Duodenal mucosa (tissue), 2 donors: Measurements from ENCODE around the gene PRAF2.
A peak's percentile ranks its signal among the peaks of the same experiment; 100 is the strongest.

Source experiments
- H3K27ac ChIP-seq: one replicate; pipeline ENCODE4 v1.7.0; 2013; ENCODE audit warnings: low read depth, low read length
- H3K27me3 ChIP-seq, 2 donors: one replicate each; pipeline ENCODE4 v1.7.0; 2013; ENCODE audit warnings: low read length in 2 of 2, control low read depth in 1 of 2; ENCODE audit not compliant: insufficient read depth in 2 of 2, control insufficient read depth in 1 of 2
- H3K36me3 ChIP-seq, 2 donors: one replicate each; pipeline ENCODE4 v1.7.0; 2013; ENCODE audit warnings: low read length in 2 of 2, control low read depth in 1 of 2; ENCODE audit not compliant: insufficient read depth in 2 of 2, control insufficient read depth in 1 of 2
- H3K4me1 ChIP-seq, 2 donors: one replicate each; pipeline ENCODE4 v1.7.0; 2013; ENCODE audit warnings: low read length in 2 of 2, control low read depth in 1 of 2; ENCODE audit not compliant: insufficient read depth in 2 of 2, control insufficient read depth in 1 of 2
- H3K4me3 ChIP-seq, 2 donors: one replicate each; pipeline ENCODE4 v1.7.0; 2013; ENCODE audit warnings: low read length in 2 of 2, low read depth in 1 of 2
- H3K9ac ChIP-seq, 2 donors: one replicate each; pipeline ENCODE4 v1.7.0; 2013; ENCODE audit warnings: low read length in 2 of 2, low read depth in 1 of 2
- H3K9me3 ChIP-seq, 2 donors: one replicate each; pipeline ENCODE4 v1.7.0; 2013; ENCODE audit warnings: low read length in 2 of 2, control low read depth in 1 of 2; ENCODE audit not compliant: control insufficient read depth in 1 of 2

PRAF2 gene

GRCh38 chrX:49077941-49078340 is 4.1 kb upstream of the PRAF2 start:
- Histone ChIP-seq H3K36me3 (peaks cover 8 to 12% of the 10 kb centered on the region in 2 donors), H3K27ac (no peak overlapping the region)

DNA sequence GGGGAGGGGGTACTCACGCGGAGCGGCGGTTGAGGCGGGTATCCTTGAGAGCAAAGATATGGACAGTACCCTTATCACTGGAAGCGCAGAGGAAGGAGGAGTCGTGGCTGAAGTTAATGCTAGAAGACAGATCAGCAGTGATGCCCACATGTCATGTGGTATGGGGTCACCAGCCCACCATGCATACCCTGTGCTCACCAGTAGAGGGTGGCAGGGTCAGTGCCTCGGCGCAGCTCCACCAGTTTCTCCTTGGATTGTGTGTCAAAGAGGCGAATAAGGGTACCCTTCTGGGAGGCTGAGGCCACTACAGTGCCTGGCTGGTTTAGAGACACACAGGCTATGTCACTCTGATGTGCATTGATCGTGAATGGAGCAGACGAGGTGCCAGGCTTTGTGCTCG is 1.5 kb upstream of the PRAF2 start:
- H3K27me3 ChIP-seq = no peaks in the 10 kb centered on the region
- H3K9ac ChIP-seq = no peak overlapping the region
- H3K4me1 ChIP-seq = peaks cover 5 to 16% of the 10 kb centered on the region in 2 donors
- H3K9me3 ChIP-seq = no peaks in the 10 kb centered on the region
- no peak overlapping the region for H3K27ac ChIP-seq
- H3K36me3 ChIP-seq = peaks cover 8 to 12% of the 10 kb centered on the region in 2 donors
- no peak overlapping the region for H3K4me3 ChIP-seq

More at GRCh38 chrX:49077941-49078340, 4.1 kb upstream of the PRAF2 start:
- Histone ChIP-seq H3K9me3 (no peaks in the 10 kb centered on the region), H3K4me1 (peaks cover 5 to 10% of the 10 kb centered on the region in 2 donors), H3K27me3 (no peaks in the 10 kb centered on the region), H3K4me3 (no peak overlapping the region), H3K9ac (no peak overlapping the region)

GRCh38 chrX:49072712-49073095 is 1.1 kb downstream of the PRAF2 start:
- Histone ChIP-seq H3K4me3 (peak overlapping the region in 1 of 2 donors; percentile 5), H3K9ac (no peak overlapping the region), H3K27ac (no peak overlapping the region)

DNA sequence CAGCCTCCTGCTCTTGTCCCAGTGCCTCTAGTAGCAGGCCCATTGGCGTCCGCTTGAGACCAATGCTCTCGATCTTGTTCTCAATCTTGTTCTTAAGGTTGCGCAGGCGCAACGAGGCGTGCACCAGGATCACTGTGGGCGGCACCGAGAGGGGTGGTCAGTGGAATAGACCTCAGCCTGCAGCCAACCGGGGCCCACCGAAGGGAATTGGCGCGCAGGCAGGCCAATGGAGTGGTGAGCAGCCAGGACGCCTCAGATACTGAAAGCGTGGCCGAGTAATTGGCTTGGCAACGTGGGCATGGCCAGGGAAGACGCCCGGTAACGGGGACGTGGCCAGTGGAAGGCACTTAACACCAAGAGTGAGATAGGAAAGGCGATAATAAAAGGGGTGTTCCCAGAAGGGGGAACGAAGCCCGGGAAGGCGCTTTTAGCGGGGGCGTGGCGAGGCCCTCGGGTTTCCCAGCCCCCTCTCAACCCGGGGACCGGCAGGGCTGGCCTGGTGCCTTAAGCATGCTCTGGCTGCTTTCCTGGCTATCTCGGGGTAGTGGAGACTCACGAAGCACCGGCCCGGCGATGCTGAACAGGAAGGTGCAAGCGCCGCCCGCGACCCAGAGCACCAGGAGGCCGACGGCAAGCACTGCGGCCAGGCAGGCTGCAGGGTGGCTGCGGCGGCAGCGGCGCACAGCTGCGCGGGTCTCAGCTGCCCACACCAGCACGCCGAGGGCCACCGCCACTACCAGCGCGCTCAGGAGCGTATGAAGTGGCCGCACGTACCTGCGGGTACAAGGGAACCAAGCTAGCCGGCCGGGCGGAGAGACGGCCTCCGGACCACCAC is 1.7 kb downstream of the PRAF2 start:
- Histone ChIP-seq H3K4me3 (peak overlapping the region; percentile 5 to 17), H3K36me3 (peaks cover 6 to 7% of the 10 kb centered on the region in 2 donors), H3K9me3 (no peaks in the 10 kb centered on the region), H3K27me3 (no peaks in the 10 kb centered on the region), H3K9ac (no peak overlapping the region), H3K27ac (no peak overlapping the region), H3K4me1 (peaks cover 0 to 10% of the 10 kb centered on the region in 2 donors)

More at GRCh38 chrX:49072712-49073095, 1.1 kb downstream of the PRAF2 start:
- Histone ChIP-seq H3K27me3 (no peaks in the 10 kb centered on the region), H3K4me1 (peaks cover 0 to 10% of the 10 kb centered on the region in 2 donors), H3K36me3 (peaks cover 8 to 10% of the 10 kb centered on the region in 2 donors), H3K9me3 (no peaks in the 10 kb centered on the region)

DNA sequence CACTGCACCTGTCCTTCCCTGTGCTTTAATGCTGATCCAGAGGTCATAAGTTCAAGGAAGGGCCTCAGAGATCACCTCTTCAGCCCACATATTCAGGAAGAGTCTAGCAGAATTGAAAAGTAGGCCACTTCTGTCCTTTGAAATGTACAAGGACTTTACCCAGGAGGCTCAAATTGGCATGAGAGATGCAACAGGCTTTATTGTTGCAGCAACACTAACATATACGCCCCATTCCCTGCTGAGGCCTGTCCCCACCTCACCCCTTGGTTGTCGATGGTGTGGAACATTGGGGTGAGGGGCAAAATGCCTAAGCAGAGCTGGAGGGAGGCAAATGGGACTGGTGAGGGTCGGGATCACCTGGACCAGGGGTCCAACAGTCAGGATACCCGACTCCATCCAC is 2.8 kb downstream of the PRAF2 start:
- no peaks in the 10 kb centered on the region for H3K9me3 ChIP-seq
- H3K9ac ChIP-seq = no peak overlapping the region
- H3K36me3 ChIP-seq = peaks cover 0 to 4% of the 10 kb centered on the region in 2 donors
- H3K4me3 ChIP-seq = no peak overlapping the region
- no peak overlapping the region for H3K27ac ChIP-seq
- no peaks in the 10 kb centered on the region for H3K27me3 ChIP-seq
- peaks cover 0 to 10% of the 10 kb centered on the region in 2 donors for H3K4me1 ChIP-seq

- H3K4me3 ChIP-seq = no peak overlapping the region
- peaks cover 0 to 4% of the 10 kb centered on the region in 2 donors for H3K36me3 ChIP-seq
- no peaks in the 10 kb centered on the region for H3K27me3 ChIP-seq
- peaks cover 0 to 10% of the 10 kb centered on the region in 2 donors for H3K4me1 ChIP-seq
- no peak overlapping the region for H3K27ac ChIP-seq
- H3K9ac ChIP-seq = no peak overlapping the region
- no peaks in the 10 kb centered on the region for H3K9me3 ChIP-seq
These were observed 4.8 kb downstream of the PRAF2 start for GRCh38 chrX:49069038-49069437.

- Histone ChIP-seq H3K27ac (no peak overlapping the region), H3K9me3 (no peaks in the 10 kb centered on the region), H3K4me3 (no peak overlapping the region), H3K27me3 (no peaks in the 10 kb centered on the region), H3K36me3 (peaks cover 0 to 7% of the 10 kb centered on the region in 2 donors), H3K9ac (no peak overlapping the region), H3K4me1 (peaks cover 0 to 2% of the 10 kb centered on the region in 2 donors)
These were observed 6.3 kb downstream of the PRAF2 start for GRCh38 chrX:49067285-49068120.

DNA sequence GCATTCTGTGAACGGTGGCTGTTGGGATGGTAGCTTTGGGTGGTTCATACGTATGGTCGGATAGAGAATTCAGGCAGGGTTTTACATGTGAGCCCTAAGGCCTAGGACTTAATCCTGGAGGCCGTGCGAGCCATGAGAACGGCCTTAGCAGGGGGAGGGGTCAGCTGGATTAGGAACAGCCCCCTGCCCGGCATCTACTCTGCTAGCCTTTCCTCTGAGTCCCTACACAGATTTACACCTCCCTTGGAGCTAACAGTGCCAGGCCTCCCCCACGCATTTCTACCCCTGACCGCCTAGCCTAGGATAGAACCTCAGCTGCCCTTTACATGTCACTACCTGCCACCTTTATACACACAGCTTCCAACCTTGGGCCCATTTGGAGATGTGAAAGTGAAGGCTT is 7.1 kb downstream of the PRAF2 start:
- Histone ChIP-seq H3K4me3 (no peak overlapping the region), H3K4me1 (no peaks in the 10 kb centered on the region), H3K27me3 (no peaks in the 10 kb centered on the region), H3K36me3 (peaks cover 0 to 7% of the 10 kb centered on the region in 2 donors), H3K9ac (no peak overlapping the region), H3K27ac (no peak overlapping the region), H3K9me3 (no peaks in the 10 kb centered on the region)

GRCh38 chrX:49066278-49066677 is 7.5 kb downstream of the PRAF2 start:
- no peaks in the 10 kb centered on the region for H3K27me3 ChIP-seq
- no peaks in the 10 kb centered on the region for H3K9me3 ChIP-seq
- no peak overlapping the region for H3K9ac ChIP-seq
- H3K27ac ChIP-seq = no peak overlapping the region
- no peak overlapping the region for H3K4me3 ChIP-seq
- peaks cover 0 to 7% of the 10 kb centered on the region in 2 donors for H3K36me3 ChIP-seq
- no peaks in the 10 kb centered on the region for H3K4me1 ChIP-seq

DNA sequence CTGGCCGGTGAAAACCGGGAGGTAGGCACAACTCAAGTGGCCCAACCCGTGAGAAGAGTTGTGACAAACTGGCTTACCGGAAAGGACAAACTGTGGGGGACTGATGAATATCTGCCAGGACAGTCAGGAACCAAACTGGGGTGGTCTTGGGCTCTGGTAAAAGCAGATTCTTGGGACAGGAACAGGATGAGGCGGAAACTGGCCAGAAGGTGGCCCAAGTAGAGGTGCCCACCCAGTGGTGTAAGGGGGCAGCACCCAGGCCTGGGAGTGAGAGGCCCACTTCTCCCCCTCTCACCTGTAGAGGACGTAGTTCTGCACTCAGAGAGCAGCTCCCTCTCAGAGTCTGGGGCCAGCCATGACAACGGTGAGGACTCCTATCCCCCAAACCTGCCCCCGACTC is 9.1 kb downstream of the PRAF2 start:
- Histone ChIP-seq H3K9me3 (no peaks in the 10 kb centered on the region), H3K4me1 (peaks cover 5 to 9% of the 10 kb centered on the region in 2 donors), H3K27ac (no peak overlapping the region), H3K4me3 (no peak overlapping the region), H3K27me3 (no peaks in the 10 kb centered on the region), H3K36me3 (peaks cover 0 to 7% of the 10 kb centered on the region in 2 donors), H3K9ac (no peak overlapping the region)
